CD4-positive, alpha-beta T cell treated with Interleukin-21 for 1 hour (primary cell): ENCODE data around the gene CASP14.
"Not testable (repeated sequence)": the region's sequence is repeated elsewhere in the genome, so short reads cannot be mapped to it uniquely, and the experiment has no call there.

Source experiments
- DNase-seq: peaks from one replicate; pipeline ENCODE4 v3.0.0-alpha.2; 2020

CASP14 gene, protein sequence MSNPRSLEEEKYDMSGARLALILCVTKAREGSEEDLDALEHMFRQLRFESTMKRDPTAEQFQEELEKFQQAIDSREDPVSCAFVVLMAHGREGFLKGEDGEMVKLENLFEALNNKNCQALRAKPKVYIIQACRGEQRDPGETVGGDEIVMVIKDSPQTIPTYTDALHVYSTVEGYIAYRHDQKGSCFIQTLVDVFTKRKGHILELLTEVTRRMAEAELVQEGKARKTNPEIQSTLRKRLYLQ

DNA sequence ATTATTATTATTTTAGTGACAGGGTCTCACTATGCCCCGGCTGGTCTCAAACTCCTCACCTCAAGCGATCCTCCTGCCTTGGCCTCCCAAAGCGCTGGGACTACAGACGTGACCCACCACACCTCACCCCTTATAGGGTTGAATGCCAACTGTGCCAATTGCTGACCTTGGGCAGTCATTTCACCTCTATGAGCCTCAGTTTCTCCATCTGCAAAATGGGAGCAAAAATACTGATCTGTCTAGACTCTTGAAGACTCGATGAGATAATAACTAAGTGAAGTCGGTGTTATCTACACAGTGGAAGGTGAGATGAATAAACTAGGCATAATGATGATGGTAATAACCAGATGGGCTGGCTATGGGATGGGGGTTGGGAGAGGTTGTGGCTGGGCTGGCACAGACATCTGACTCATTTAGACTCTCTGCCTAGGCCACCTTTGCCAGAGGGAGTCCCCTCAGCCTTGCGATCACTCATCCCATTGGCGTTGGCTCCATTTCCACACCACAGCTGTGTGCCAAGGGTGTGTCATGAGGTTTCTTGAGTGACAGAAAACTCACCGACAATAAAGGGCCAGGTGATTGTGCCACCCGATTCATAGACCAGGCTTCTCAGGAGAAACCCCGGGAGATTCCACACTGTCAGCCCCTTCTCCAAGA is at the start of gene CASP14:
Gene CASP14, plus strand, starts transcription at position 596 of the 657 bp plus-strand sequence. CDS start 2,772 bp downstream, outside the sequence.
- no peak for DNase-seq

- no peak for DNase-seq
Observed at GRCh38 chr19:15008308-15008707, 41.0 kb upstream of the CASP14 start.

- no peak for DNase-seq
Observed at GRCh38 chr19:15010501-15011300, 38.6 kb upstream of the CASP14 start.

DNA sequence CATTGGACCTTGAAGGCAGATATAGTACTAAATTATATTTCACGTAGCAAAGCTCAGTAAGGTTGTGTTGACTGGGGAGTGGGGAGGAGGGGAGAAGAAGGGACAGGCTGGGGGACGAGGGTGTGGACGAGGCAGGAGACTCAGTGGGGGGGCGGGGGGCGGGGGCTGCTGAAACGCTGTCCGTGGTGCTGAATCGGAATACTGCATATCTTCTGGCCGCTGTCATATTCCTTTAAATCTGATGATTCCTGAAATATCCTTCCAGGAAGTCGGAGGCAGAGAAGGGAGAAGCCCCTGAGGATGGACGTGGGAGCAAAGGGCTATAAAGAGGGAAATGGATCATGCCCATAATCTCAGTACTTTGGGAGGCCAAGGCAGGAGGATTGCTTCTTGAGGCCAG is 34.7 kb upstream of the CASP14 start:
- DNase-seq: no peak

DNA sequence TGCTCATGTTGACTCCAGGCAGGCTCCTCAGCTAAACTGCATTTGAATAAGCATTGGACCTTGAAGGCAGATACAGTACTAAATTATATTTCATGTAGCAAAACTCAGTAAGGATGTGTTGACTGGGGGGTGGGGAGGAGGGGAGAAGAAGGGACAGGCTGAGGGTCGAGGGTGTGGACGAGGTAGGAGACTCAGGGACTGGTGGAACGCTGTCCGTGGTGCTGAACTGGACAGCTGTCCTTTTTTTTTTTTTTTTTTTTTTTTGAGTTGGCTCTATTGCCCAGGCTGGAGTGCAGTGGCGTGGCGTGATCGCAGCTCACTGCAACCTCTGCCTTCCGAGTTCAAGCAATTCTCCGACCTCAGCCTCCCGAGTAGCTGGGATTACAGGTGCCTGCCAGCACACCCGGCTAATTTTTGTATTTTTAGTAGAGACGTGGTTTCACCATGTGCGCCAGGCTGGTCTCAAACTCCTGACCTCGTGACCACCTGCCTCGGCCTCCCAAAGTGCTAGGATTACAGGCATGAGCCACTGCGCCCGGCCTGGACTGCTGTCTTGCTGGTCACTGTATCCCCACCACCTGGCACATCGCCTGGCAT is 33.2 kb upstream of the CASP14 start:
- no peak for DNase-seq

DNA sequence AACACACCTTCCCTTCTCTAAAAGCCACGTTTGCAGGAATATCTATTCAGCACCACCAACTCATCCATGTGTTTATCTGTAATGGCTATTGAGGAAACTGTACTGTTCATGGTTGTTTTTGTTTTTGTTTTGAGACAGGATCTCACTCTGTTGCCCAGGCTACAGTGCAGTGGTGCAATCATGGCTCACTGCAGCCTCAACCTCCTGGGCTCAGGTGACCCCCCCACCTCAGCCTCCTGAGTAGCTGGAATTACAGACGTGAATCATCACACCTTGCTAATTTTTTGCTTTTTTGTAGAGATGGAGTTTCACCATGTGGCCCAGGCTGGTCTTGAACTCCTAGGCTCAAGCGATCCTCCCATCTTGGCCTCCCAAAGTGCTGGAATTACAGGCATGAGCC is 30.4 kb upstream of the CASP14 start:
- DNase-seq: not testable (repeated sequence)

- no peak for DNase-seq
Observed at GRCh38 chr19:15021286-15022007, 27.8 kb upstream of the CASP14 start.

DNA sequence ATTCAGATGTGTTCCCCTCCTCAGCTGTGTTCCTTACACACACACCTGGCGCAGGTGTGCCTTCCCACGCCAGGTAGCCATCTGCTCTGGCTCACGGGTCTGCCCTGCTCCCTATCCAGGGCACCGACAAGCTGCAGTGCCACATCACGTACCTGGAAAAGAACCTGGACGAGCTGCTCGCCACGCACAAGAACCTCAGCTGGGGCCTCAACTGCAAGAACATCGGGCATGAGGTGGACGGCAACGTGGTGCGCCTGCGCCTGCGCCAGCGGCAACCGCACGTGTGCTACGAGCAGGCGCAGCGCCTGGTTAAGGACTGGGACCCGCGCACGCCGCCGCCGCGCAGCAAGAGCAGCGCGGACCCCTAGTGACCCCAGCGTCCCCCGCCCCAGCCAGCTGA is 26.5 kb upstream of the CASP14 start:
- no peak for DNase-seq

GRCh38 chr19:15025217-15025616 is 24.1 kb upstream of the CASP14 start:
- peak; percentile 7 for DNase-seq

DNA sequence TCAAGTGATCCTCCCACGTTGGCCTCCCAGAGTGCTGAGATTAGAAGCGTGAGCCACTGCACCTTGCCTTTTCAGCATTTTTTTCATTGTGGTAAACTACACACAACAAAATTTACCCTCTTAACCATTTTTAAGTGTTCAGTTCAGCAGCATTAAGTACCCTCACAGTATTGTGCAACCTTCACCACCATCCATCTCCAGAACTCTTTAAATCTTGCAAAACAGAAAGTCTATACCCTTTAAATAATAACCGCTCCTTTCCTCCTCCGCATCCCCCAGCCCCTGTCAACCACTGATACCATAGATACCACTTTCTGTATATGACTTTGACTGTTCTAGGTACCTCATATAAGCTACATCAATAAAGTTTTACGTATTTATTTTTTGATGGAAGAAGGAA is 20.8 kb upstream of the CASP14 start:
- DNase-seq: no peak

- no peak for DNase-seq
Observed at GRCh38 chr19:15031675-15032074, 17.6 kb upstream of the CASP14 start.

DNA sequence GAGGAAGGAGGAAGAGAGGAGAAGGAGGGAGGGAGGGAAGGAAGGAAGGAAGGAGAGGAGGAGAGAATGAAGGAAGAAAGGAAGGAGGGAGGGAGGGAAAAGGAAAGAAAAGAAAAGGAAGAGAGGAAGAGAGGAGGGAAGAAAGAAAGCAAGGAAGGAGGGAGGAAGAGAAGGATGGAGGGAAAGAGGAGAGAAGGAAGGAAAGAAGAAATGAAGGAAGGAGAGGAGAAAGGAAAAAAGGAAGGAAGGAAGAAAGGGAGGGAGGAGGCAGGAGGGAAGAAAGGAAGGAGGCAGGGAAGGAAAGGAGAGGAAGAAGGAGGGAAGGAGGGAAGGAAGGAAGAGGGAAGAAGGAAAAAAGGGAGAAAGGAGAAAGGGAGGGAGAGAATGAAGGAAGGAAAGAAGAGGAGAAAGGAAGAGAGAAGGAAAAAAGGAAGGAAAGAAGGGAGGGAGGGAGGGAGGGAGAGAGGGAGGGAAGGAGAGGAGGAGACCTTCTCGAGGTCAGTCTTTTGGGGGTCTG is 13.4 kb upstream of the CASP14 start:
- no peak for DNase-seq

GRCh38 chr19:15037586-15037985 is 11.7 kb upstream of the CASP14 start:
- DNase-seq: no peak

DNA sequence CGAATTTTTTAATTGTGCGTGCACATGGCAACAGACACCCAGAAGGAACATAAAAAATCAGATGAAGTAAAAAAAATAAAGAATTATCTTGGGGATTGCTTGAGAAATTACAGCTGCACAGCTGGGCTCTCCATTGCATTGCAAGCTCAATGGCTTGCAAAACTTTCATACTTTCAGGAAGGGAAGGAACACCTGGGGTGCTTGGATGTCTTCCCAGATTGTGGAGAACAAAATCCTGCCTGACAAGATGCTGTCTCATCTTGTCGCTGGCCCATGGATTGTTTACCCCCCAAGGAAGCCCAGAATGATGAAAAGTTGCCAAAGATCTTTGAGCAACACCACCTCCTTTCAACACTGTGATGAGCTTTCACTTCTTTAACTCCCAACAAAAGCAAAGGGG is 11.0 kb upstream of the CASP14 start:
- no peak for DNase-seq

DNA sequence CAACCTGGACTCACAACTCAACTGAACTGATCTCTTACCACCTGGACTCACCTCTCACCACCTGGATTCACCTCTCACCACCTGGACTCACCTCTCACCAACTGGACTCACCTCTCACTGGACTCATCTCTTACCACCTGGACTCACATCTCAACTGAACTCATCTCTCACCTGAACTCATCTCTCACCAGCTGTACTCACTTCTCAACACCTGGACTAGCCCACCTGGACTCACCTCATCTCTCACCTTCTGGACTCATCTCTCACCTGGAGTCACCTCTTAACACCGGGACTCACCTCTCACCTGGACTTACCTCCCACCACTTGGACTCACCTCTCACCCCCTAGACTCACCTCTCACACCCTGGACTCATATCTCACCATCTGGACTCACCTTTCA is 7.3 kb upstream of the CASP14 start:
- DNase-seq: no peak

DNA sequence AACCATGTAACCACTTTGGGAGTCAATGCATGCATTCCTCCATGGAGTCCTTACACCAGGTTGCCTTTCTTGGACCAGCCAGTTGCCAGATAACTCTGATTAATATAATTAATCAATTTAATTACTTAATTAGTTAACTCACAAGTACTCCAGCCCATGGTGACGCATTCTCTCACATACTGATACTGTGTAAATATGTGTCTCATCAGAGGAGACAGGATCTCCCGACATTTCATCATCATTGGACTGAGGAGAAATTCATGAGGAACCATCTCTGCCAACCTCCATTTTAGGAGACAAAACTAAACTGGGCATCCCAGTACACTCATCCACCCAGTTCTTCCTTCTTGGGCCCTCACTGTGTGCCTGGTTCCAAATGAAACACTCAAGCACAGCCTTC is 6.5 kb upstream of the CASP14 start:
- DNase-seq: no peak

DNA sequence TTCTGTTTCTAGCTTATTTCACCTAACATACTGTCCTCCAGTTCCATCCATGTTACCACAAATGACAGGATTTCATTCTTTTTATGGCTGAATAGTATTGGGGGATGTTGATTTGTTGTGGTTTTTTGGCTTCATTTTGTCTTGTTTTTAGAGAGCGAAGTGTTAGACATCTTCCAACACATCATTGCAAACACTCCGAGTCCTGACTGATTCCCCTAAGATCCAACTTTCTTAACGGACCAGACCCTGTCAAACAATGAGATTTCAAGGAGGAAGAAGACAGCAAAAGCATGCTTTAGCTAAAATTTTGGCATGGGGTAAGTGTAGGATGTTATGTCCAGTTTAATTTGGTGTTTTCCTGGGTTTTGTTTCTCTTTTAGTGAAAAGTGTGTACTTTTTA is 3.8 kb upstream of the CASP14 start:
- DNase-seq: no peak

- no peak for DNase-seq
Observed at GRCh38 chr19:15047680-15048079, 1.6 kb upstream of the CASP14 start.

GRCh38 chr19:15048128-15048527 is 1.2 kb upstream of the CASP14 start:
- DNase-seq: no peak

- no peak for DNase-seq
Observed at GRCh38 chr19:15050639-15051038, 1.4 kb downstream of the CASP14 start.

DNA sequence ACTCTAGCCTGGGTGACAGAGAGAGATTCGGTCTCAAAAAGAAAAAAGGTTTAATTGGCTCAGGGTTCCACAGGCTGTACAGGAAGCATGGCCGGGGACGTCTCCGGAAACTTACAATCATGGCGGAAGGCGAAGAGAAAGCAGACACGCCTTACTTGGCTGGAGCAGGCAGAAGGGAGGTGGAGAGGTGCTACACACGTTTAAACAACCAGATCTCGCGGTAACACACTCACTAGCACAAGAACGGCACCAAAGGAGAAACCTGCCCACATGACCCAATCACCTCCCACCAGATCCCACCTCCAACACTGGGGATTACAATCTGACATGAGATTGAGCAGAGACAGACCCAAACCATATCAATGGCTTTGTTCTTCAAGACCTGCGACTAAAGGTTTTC is 12.8 kb downstream of the CASP14 start:
- DNase-seq: no peak

- DNase-seq: not testable (repeated sequence)
Observed at GRCh38 chr19:15070386-15070785, 21.1 kb downstream of the CASP14 start.
